HFFc6 (cell line): ENCODE measurements around the gene MFNG. TPM values are rescaled to one million over a fixed set of nuclear protein-coding genes. Genes with fewer than 3 reads are reported as not detected.
A peak's percentile ranks its signal among the peaks of the same experiment; 100 is the strongest.

Source experiments
- DNase-seq: peaks from one replicate; pipeline ENCODE4 v3.0.0-alpha.2; 2018
- H3K27ac Mint-ChIP-seq: 2 replicates; pipeline ENCODE4 v1.8.0; 2020; ENCODE audit warnings: mild to moderate bottlenecking, mixed read lengths
- H3K27me3 Mint-ChIP-seq: 2 replicates; pipeline ENCODE4 v1.8.0; 2021; ENCODE audit warnings: mild to moderate bottlenecking, moderate library complexity, mixed read lengths; ENCODE audit not compliant: insufficient read depth
- H3K36me3 Mint-ChIP-seq: 2 replicates; pipeline ENCODE4 v1.8.0; 2021; ENCODE audit warnings: low read depth, mixed read lengths
- H3K4me1 Mint-ChIP-seq: 2 replicates; pipeline ENCODE4 v1.8.0; 2020; ENCODE audit warnings: low read depth, mixed read lengths
- H3K4me3 Mint-ChIP-seq: 2 replicates; pipeline ENCODE4 v1.8.0; 2020; ENCODE audit warnings: mild to moderate bottlenecking, moderate library complexity, mixed read lengths
- H3K9me3 Mint-ChIP-seq: 2 replicates; pipeline ENCODE4 v1.8.0; 2020; ENCODE audit warnings: mild to moderate bottlenecking, mixed read lengths
- CTCF ChIP-seq: fragments of 200-600 bp; sonication (generic); IDR thresholded peaks from 2 replicates; pipeline ENCODE4 v1.5.0; 2021; ENCODE audit warnings: antibody characterized with exemption, mild to moderate bottlenecking
- total RNA-seq, 6 experiments: library from RNA; stranded (reverse); fragmentation: NEBNext Ultra II Directional; extraction: Animal tissue kit (Norgen Biotek cat#: 25700); gene quantifications; 2 replicates in 1 of 6; 3 replicates in 5 of 6; pipeline ENCODE4 v1.2.3, GENCODE V29; 2021

The MFNG gene
- total RNA-seq, 6 experiments from 2014 or later, result not detected

GRCh38 chr22:37433786-37434185 lies 52.4 kb downstream of the MFNG start:
- H3K4me3 Mint-ChIP-seq, result no peak overlapping the region
- peaks cover 24% of the 10 kb centered on the region for H3K9me3 Mint-ChIP-seq
- peaks cover 18% of the 10 kb centered on the region for H3K27me3 Mint-ChIP-seq
- peaks cover 42% of the 10 kb centered on the region for H3K4me1 Mint-ChIP-seq
- peak overlapping the region; percentile 70; the same call in 1 of the 2 replicates for H3K27ac Mint-ChIP-seq
- no peak for TF ChIP-seq CTCF
- DNase-seq, result no peak
- peaks cover 18% of the 10 kb centered on the region for H3K36me3 Mint-ChIP-seq

GRCh38 chr22:37432708-37433054 lies 53.5 kb downstream of the MFNG start:
- H3K9me3 Mint-ChIP-seq, result peaks cover 24% of the 10 kb centered on the region
- DNase-seq, result no peak
- peaks cover 18% of the 10 kb centered on the region for H3K36me3 Mint-ChIP-seq
- H3K4me3 Mint-ChIP-seq, result 0 out of 2 replicates have a peak overlapping the region, but pooled peaks have one; percentile 32
- H3K4me1 Mint-ChIP-seq, result peaks cover 47% of the 10 kb centered on the region
- peaks cover 20% of the 10 kb centered on the region for H3K27me3 Mint-ChIP-seq
- H3K27ac Mint-ChIP-seq, result peak overlapping the region; percentile 90
- TF ChIP-seq CTCF, result no peak

GRCh38 chr22:37431801-37432707 lies 54.1 kb downstream of the MFNG start:
- H3K36me3 Mint-ChIP-seq, result peaks cover 18% of the 10 kb centered on the region
- H3K27ac Mint-ChIP-seq, result peak overlapping the region; percentile 90
- peak overlapping the region; percentile 69 for H3K4me3 Mint-ChIP-seq
- TF ChIP-seq CTCF, result no peak
- peak; percentile 99 for DNase-seq
- peaks cover 16% of the 10 kb centered on the region for H3K27me3 Mint-ChIP-seq
- peaks cover 24% of the 10 kb centered on the region for H3K9me3 Mint-ChIP-seq
- peaks cover 47% of the 10 kb centered on the region for H3K4me1 Mint-ChIP-seq

- DNase-seq, result no peak
- Mint-ChIP-seq H3K4me3 (peak overlapping the region; percentile 35), H3K27me3 (peaks cover 15% of the 10 kb centered on the region), H3K9me3 (peaks cover 24% of the 10 kb centered on the region), H3K27ac (peak overlapping the region; percentile 90), H3K4me1 (peaks cover 48% of the 10 kb centered on the region), H3K36me3 (peaks cover 18% of the 10 kb centered on the region)
- no peak for TF ChIP-seq CTCF
Observed at GRCh38 chr22:37431366-37431765, 54.8 kb downstream of the MFNG start.

GRCh38 chr22:37430941-37431340 lies 55.2 kb downstream of the MFNG start:
- peaks cover 18% of the 10 kb centered on the region for H3K36me3 Mint-ChIP-seq
- no peak for TF ChIP-seq CTCF
- no peak for DNase-seq
- peaks cover 18% of the 10 kb centered on the region for H3K27me3 Mint-ChIP-seq
- peaks cover 24% of the 10 kb centered on the region for H3K9me3 Mint-ChIP-seq
- H3K4me1 Mint-ChIP-seq, result peaks cover 52% of the 10 kb centered on the region
- H3K4me3 Mint-ChIP-seq, result no peak overlapping the region
- no peak overlapping the region; the same call in 1 of the 2 replicates for H3K27ac Mint-ChIP-seq
